ENCODE data around the gene SCRT2. TPM values are rescaled to one million over a fixed set of nuclear protein-coding genes. Genes with fewer than 3 reads are reported as not detected.

The SCRT2 gene
- total RNA-seq, 1 experiment from 2014 or later: not detected

DNA sequence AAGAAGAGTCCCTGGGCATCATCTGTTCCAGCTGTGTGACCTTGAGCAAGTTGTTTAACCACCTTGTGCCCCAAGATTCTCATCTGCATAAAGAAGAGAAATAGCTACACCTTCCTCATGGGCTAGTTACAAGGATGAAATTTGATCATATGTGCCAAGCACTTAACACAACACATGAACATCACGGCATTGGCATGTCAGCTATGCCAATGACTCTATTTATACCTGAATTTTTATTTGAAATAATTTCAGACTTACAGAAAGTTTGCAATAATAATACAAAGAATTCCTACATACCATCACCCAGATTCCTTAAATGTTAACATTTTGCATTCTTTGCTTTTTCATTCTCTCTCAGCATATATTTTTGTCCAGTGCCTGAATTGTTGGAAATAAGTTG is 44.5 kb downstream of the SCRT2 start:
- H3K4me3 ChIP-seq (ENCODE audit: low read depth, low read length): no peak overlapping the region
- H3K36me3 Mint-ChIP-seq (ENCODE audit: insufficient read depth, unreplicated experiment): no peaks in the 10 kb centered on the region
- H3K4me3 Mint-ChIP-seq (ENCODE audit: unreplicated experiment): no peak overlapping the region
- no TSS peak for BruUV-seq (replicated peaks)
- no peak for TF ChIP-seq CTCF (IDR thresholded peaks at IDR 0.05; ENCODE audit: insufficient read depth in 1 of 2, low read depth in 1 of 2, low read length in 1 of 2, severe bottlenecking in 1 of 2, unreplicated experiment in 1 of 2)
- no peaks in the 10 kb centered on the region for H3K4me1 Mint-ChIP-seq (ENCODE audit: low read depth, unreplicated experiment)
- ChIA-PET POLR2A (no interaction called here), CTCF (interaction anchor here (1.2 kb wide), 1 partner anchor 14 kb away, joined by 6 read pairs; no protein-coding TSS in a partner anchor)
- intact Hi-C loops (cut with micrococcal nuclease; ENCODE audit: unreplicated experiment): no loop called here
- no peaks in the 10 kb centered on the region; the same call in 1 of the 2 replicates for H3K27me3 ChIP-seq (replicated peaks; ENCODE audit: control insufficient read depth, insufficient read depth, low read length)
- H3K27ac Mint-ChIP-seq (ENCODE audit: unreplicated experiment): no peak overlapping the region
- no peaks in the 10 kb centered on the region for H3K36me3 ChIP-seq (ENCODE audit: control insufficient read depth, insufficient read depth, low read length)
- no peaks in the 10 kb centered on the region; the same call in 1 of the 2 replicates for H3K9me3 ChIP-seq
- no peaks in the 10 kb centered on the region for H3K4me1 ChIP-seq
- peaks cover 4% of the 10 kb centered on the region for H3K27me3 Mint-ChIP-seq (ENCODE audit: insufficient read depth, unreplicated experiment)
- DNase-seq: no peak
- H3K9me3 Mint-ChIP-seq (ENCODE audit: unreplicated experiment): no peaks in the 10 kb centered on the region

- no peak for TF ChIP-seq CTCF (IDR thresholded peaks at IDR 0.05; ENCODE audit: insufficient read depth in 1 of 2, low read depth in 1 of 2, low read length in 1 of 2, severe bottlenecking in 1 of 2, unreplicated experiment in 1 of 2)
- Histone ChIP-seq H3K4me1 (no peaks in the 10 kb centered on the region), H3K36me3 (ENCODE audit: control insufficient read depth, insufficient read depth, low read length) (no peaks in the 10 kb centered on the region), H3K27me3 (replicated peaks; ENCODE audit: control insufficient read depth, insufficient read depth, low read length) (no peaks in the 10 kb centered on the region; the same call in 1 of the 2 replicates), H3K4me3 (ENCODE audit: low read depth, low read length) (no peak overlapping the region), H3K9me3 (no peaks in the 10 kb centered on the region; the same call in 1 of the 2 replicates)
- H3K9me3 Mint-ChIP-seq (ENCODE audit: unreplicated experiment): peaks cover 7% of the 10 kb centered on the region
- CTCF ChIA-PET: no interaction called here
- H3K27ac Mint-ChIP-seq (ENCODE audit: unreplicated experiment): no peak overlapping the region
- no peaks in the 10 kb centered on the region for H3K36me3 Mint-ChIP-seq (ENCODE audit: insufficient read depth, unreplicated experiment)
- no peak for DNase-seq
- peaks cover 7% of the 10 kb centered on the region for H3K27me3 Mint-ChIP-seq (ENCODE audit: insufficient read depth, unreplicated experiment)
- POLR2A ChIA-PET: no interaction called here
- intact Hi-C loops (cut with micrococcal nuclease; ENCODE audit: unreplicated experiment): no loop called here
- no peak overlapping the region for H3K4me3 Mint-ChIP-seq (ENCODE audit: unreplicated experiment)
- BruUV-seq (replicated peaks): no TSS peak
- H3K4me1 Mint-ChIP-seq (ENCODE audit: low read depth, unreplicated experiment): no peaks in the 10 kb centered on the region
Measured at GRCh38 chr20:626579-626978, 49.0 kb downstream of the SCRT2 start.

DNA sequence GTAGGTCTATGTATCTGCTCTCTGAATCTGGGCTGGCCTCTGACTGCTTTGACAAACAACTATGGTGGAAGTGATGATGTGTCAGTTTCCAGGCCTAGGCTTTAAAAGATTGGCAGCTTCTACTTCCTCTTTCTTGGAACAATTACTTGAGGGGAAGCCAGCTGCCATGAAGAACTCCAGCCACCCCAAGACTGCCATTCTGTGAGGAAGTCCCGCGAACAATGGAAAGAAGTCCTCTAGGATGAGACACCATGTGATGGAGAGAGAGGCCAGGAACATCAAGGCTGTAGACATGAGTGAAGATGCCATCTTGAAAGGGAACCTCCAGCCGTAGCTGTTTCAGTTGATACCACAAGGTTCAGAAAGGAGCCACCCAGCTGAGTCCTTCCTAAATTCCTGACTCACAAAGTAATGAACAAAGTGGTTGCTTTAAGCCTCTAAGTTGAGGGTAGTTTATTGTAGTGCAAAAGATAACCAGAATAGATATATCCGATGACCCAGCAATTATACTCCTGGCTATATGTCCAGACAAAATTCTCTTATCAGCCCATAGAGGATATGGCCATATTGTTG is 50.2 kb downstream of the SCRT2 start:
- peaks cover 7% of the 10 kb centered on the region for H3K9me3 Mint-ChIP-seq (ENCODE audit: unreplicated experiment)
- peaks cover 7% of the 10 kb centered on the region for H3K4me1 Mint-ChIP-seq (ENCODE audit: low read depth, unreplicated experiment)
- BruUV-seq (replicated peaks): no TSS peak
- no peak overlapping the region for H3K4me3 ChIP-seq (ENCODE audit: low read depth, low read length)
- no peaks in the 10 kb centered on the region for H3K36me3 ChIP-seq (ENCODE audit: control insufficient read depth, insufficient read depth, low read length)
- H3K4me1 ChIP-seq: no peaks in the 10 kb centered on the region; the same call in 1 of the 2 replicates
- no peak overlapping the region for H3K27ac Mint-ChIP-seq (ENCODE audit: unreplicated experiment)
- no peak for TF ChIP-seq CTCF (IDR thresholded peaks at IDR 0.05; ENCODE audit: insufficient read depth in 1 of 2, low read depth in 1 of 2, low read length in 1 of 2, severe bottlenecking in 1 of 2, unreplicated experiment in 1 of 2)
- no peaks in the 10 kb centered on the region; the same call in 1 of the 2 replicates for H3K27me3 ChIP-seq (replicated peaks; ENCODE audit: control insufficient read depth, insufficient read depth, low read length)
- H3K27me3 Mint-ChIP-seq (ENCODE audit: insufficient read depth, unreplicated experiment): peaks cover 7% of the 10 kb centered on the region
- no peak for DNase-seq
- no peak overlapping the region for H3K4me3 Mint-ChIP-seq (ENCODE audit: unreplicated experiment)
- POLR2A ChIA-PET: no interaction called here
- intact Hi-C loops (cut with micrococcal nuclease; ENCODE audit: unreplicated experiment): no loop called here
- no peaks in the 10 kb centered on the region for H3K36me3 Mint-ChIP-seq (ENCODE audit: insufficient read depth, unreplicated experiment)
- H3K9me3 ChIP-seq: no peaks in the 10 kb centered on the region; the same call in 1 of the 2 replicates
- CTCF ChIA-PET: no interaction called here

Data from Caco-2 (cell line).